Liver (tissue), 9 donors: Measurements from ENCODE around the gene INTS1. TPM values are rescaled to one million over a fixed set of nuclear protein-coding genes. Genes with fewer than 3 reads are reported as not detected.

Source experiments
- DNase-seq: peaks from one replicate; pipeline ENCODE4 v3.0.0-alpha.2; 2017; ENCODE audit warnings: low spot score
- H3K27ac ChIP-seq, 2 donors: one replicate each; pipeline ENCODE4 v1.7.0; 2013; ENCODE audit warnings: inconsistent platforms in 2 of 2, low read length in 2 of 2, control low read depth in 1 of 2, low read depth in 1 of 2, mild to moderate bottlenecking in 1 of 2
- H3K27me3 ChIP-seq, 4 donors: one replicate each; pipeline versions ENCODE4 v1.6.1 to v1.7.0; 2013; ENCODE audit warnings: low read length in 3 of 4, inconsistent platforms in 1 of 4, mild to moderate bottlenecking in 1 of 4, moderate library complexity in 1 of 4; ENCODE audit not compliant: control insufficient read depth in 4 of 4, insufficient read depth in 4 of 4
- H3K36me3 ChIP-seq, 4 donors: one replicate each; pipeline versions ENCODE4 v1.6.1 to v1.7.0; 2013; ENCODE audit warnings: low read length in 3 of 4, mild to moderate bottlenecking in 3 of 4, low read depth in 1 of 4, moderate library complexity in 1 of 4; ENCODE audit not compliant: control insufficient read depth in 4 of 4, insufficient read depth in 3 of 4
- H3K4me1 ChIP-seq, 4 donors: one replicate each; pipeline versions ENCODE4 v1.6.1 to v1.7.0; 2013; ENCODE audit warnings: low read length in 3 of 4, mild to moderate bottlenecking in 3 of 4, moderate library complexity in 1 of 4; ENCODE audit not compliant: control insufficient read depth in 4 of 4, insufficient read depth in 4 of 4
- H3K4me3 ChIP-seq, 3 donors: one replicate each; pipeline versions ENCODE4 v1.6.1 to v1.7.0; 2013; ENCODE audit warnings: low read length in 3 of 3, control low read depth in 1 of 3, low read depth in 1 of 3, mild to moderate bottlenecking in 1 of 3
- H3K9ac ChIP-seq, 2 donors: one replicate each; pipeline ENCODE4 v1.7.0; 2013; ENCODE audit warnings: low read length in 2 of 2, mild to moderate bottlenecking in 2 of 2, moderate library complexity in 2 of 2, control low read depth in 1 of 2, low read depth in 1 of 2
- H3K9me3 ChIP-seq, 4 donors: one replicate each; pipeline versions ENCODE4 v1.6.1 to v1.7.0; 2013; ENCODE audit warnings: low read length in 3 of 4; ENCODE audit not compliant: control insufficient read depth in 4 of 4
- ATF3 ChIP-seq: IDR thresholded peaks from 2 replicates; pipeline ENCODE4 v1.6.1; 2016; ENCODE audit warnings: antibody characterized with exemption
- EGR1 ChIP-seq, 2 donors: IDR thresholded peaks; 2 replicates each; pipeline ENCODE4 v1.6.1; 2016 to 2018; ENCODE audit warnings: antibody characterized with exemption in 2 of 2, low read depth in 2 of 2
- FOXA1 ChIP-seq: IDR thresholded peaks from 2 replicates; pipeline ENCODE4 v1.6.1; 2016; ENCODE audit warnings: antibody characterized with exemption
- FOXA2 ChIP-seq: IDR thresholded peaks from 2 replicates; pipeline ENCODE4 v1.6.1; 2016; ENCODE audit warnings: antibody characterized with exemption
- GABPA ChIP-seq, 2 donors: IDR thresholded peaks in 1 of 2; conservative IDR thresholded peaks in 1 of 2; 2 replicates each; pipeline ENCODE4 v1.6.1; 2016; ENCODE audit warnings: antibody characterized with exemption in 2 of 2, mild to moderate bottlenecking in 1 of 2, moderate library complexity in 1 of 2
- HNF4A ChIP-seq, 2 donors: conservative IDR thresholded peaks; 2 replicates each; pipeline ENCODE4 v1.6.1; 2016; ENCODE audit warnings: antibody characterized with exemption in 2 of 2, mild to moderate bottlenecking in 2 of 2
- HNF4G ChIP-seq: IDR thresholded peaks from 2 replicates; pipeline ENCODE4 v1.6.1; 2016; ENCODE audit warnings: antibody characterized with exemption
- JUND ChIP-seq, 2 donors: IDR thresholded peaks; 2 replicates each; pipeline ENCODE4 v1.6.1; 2016; ENCODE audit warnings: antibody characterized with exemption in 2 of 2
- MAX ChIP-seq: IDR thresholded peaks from 2 replicates; pipeline ENCODE4 v1.6.1; 2016; ENCODE audit warnings: antibody characterized with exemption
- RAD21 ChIP-seq, 2 donors: IDR thresholded peaks; 2 replicates each; pipeline ENCODE4 v1.6.1; 2016; ENCODE audit warnings: antibody characterized with exemption in 2 of 2, mild to moderate bottlenecking in 2 of 2
- RXRA ChIP-seq, 2 donors: IDR thresholded peaks; 2 replicates each; pipeline ENCODE4 v1.6.1; 2017 to 2018; ENCODE audit warnings: antibody characterized with exemption in 2 of 2, mild to moderate bottlenecking in 1 of 2
- WGBS: extraction: QIAGEN DNeasy Blood & Tissue Kit; methylation state at CpG from one replicate; pipeline ENCODE4 v1.1.7; 2013; 5-methylcytosine and 5-hydroxymethylcytosine counted together
- polyA plus RNA-seq, 2 donors: library from polyadenylated mRNA; stranded (reverse) in 1 of 2; unstranded in 1 of 2; fragments of 200-250 nt in 1 of 2; fragments of >200 nt in 1 of 2; fragmentation: Nextera tagmentation in 1 of 2; extraction: Ambion mirVana in 1 of 2; gene quantifications; one replicate each; pipeline versions ENCODE4 v1.2.1 to v1.2.3, GENCODE V29; 2013 to 2015
- total RNA-seq, 2 donors: library from RNA; depleted of rRNA; stranded (reverse); fragments of >200 nt; gene quantifications; one replicate each; pipeline ENCODE4 v1.2.3, GENCODE V29; 2014
- TF ChIP-seq, protein P1 (sequence below): IDR thresholded peaks from 2 replicates; pipeline ENCODE4 v1.6.1; 2016; ENCODE audit warnings: antibody characterized with exemption
- TF ChIP-seq, protein P2 (sequence below): IDR thresholded peaks from 2 replicates; pipeline ENCODE4 v1.6.1; 2016; ENCODE audit warnings: antibody characterized with exemption, mild to moderate bottlenecking
- donor health status: healthy.
- donor health status: healthy.
- donor health status: healthy.
- donor health status: healthy.
- donor health status: healthy.

The INTS1 gene
- total and polyA plus RNA-seq, 4 donors, result 14.6 to 37.9 (median 30.7) TPM

DNA sequence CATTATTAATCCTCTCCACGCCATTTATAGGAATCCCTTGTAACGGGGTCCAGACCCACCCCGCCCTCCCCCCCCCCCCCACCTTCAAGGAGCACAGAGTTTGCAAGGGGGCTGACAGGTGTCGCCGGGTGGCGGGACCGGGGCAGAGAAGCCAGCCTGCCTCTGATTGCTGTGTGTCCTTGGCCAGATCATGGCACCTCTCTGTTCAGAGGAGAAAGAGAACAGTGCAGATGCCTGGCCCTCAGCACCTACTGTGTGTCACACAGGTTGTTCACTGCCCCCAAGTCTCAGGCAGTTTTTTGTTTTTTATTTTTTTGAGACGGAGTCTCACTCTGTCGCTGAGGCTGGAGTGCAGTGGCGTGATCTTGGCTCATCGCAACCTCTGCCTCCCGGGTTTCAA lies 39.5 kb downstream of the INTS1 start:
- TF ChIP-seq RXRA (IDR thresholded peaks at IDR 0.05) (no peak), EGR1 (IDR thresholded peaks at IDR 0.05; ENCODE audit: low read depth in 2 of 2) (no peak), ATF3 (no peak), MAX (no peak), HNF4G (no peak), GABPA (IDR thresholded peaks at IDR 0.05 in 1 of 2, conservative IDR thresholded peaks at IDR 0.05 in 1 of 2) (no peak), HNF4A (conservative IDR thresholded peaks at IDR 0.05) (no peak), FOXA1 (no peak)
- TF ChIP-seq, protein P1, sequence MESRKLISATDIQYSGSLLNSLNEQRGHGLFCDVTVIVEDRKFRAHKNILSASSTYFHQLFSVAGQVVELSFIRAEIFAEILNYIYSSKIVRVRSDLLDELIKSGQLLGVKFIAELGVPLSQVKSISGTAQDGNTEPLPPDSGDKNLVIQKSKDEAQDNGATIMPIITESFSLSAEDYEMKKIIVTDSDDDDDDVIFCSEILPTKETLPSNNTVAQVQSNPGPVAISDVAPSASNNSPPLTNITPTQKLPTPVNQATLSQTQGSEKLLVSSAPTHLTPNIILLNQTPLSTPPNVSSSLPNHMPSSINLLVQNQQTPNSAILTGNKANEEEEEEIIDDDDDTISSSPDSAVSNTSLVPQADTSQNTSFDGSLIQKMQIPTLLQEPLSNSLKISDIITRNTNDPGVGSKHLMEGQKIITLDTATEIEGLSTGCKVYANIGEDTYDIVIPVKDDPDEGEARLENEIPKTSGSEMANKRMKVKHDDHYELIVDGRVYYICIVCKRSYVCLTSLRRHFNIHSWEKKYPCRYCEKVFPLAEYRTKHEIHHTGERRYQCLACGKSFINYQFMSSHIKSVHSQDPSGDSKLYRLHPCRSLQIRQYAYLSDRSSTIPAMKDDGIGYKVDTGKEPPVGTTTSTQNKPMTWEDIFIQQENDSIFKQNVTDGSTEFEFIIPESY, result no peak
- H3K27ac ChIP-seq, result no peak overlapping the region
- H3K27me3 ChIP-seq, result no peaks in the 10 kb centered on the region
- H3K36me3 ChIP-seq, result peaks cover 0 to 1% (median under 1%) of the 10 kb centered on the region in 4 donors
- H3K9ac ChIP-seq, result no peak overlapping the region
- H3K4me1 ChIP-seq, result peaks cover 11 to 36% (median 25%) of the 10 kb centered on the region in 4 donors
- H3K4me3 ChIP-seq, result no peak overlapping the region
- WGBS, result 89% methylated on average over 12 of the region's 12 CpGs
- DNase-seq, result no peak
- no peaks in the 10 kb centered on the region for H3K9me3 ChIP-seq

DNA sequence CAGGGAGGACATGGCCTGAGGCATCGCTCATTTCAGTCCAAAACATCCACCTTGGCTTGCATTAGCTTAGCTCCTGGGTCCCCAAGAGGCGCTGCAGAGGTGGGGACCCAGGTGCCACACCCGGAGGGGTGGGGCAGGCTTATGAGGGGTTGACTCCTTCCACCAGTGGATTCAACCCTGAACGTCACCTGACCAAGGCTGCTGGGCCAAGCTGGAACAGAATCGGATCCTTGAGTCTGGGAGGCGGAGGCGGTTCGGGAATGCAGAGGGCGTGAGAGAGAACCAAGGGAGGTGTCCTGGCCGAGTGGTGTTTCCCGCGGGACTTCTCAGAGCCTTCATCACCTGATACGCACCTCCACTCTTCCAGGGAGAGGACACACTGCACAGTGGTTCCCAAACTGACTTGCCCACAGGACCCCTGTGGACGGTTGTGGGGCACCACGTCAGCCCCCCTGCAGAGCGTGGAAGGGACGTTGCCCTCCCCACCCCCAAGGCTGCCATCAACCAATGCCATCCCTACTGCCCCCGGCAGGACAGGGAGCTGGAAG lies 40.4 kb downstream of the INTS1 start:
- Histone ChIP-seq H3K27me3 (no peaks in the 10 kb centered on the region), H3K4me1 (peaks cover 11 to 41% (median 29%) of the 10 kb centered on the region in 4 donors), H3K4me3 (no peak overlapping the region), H3K36me3 (no peaks in the 10 kb centered on the region), H3K27ac (no peak overlapping the region), H3K9me3 (no peaks in the 10 kb centered on the region), H3K9ac (no peak overlapping the region)
- DNase-seq, result no peak
- TF ChIP-seq ATF3, result no peak
- TF ChIP-seq, protein P2, sequence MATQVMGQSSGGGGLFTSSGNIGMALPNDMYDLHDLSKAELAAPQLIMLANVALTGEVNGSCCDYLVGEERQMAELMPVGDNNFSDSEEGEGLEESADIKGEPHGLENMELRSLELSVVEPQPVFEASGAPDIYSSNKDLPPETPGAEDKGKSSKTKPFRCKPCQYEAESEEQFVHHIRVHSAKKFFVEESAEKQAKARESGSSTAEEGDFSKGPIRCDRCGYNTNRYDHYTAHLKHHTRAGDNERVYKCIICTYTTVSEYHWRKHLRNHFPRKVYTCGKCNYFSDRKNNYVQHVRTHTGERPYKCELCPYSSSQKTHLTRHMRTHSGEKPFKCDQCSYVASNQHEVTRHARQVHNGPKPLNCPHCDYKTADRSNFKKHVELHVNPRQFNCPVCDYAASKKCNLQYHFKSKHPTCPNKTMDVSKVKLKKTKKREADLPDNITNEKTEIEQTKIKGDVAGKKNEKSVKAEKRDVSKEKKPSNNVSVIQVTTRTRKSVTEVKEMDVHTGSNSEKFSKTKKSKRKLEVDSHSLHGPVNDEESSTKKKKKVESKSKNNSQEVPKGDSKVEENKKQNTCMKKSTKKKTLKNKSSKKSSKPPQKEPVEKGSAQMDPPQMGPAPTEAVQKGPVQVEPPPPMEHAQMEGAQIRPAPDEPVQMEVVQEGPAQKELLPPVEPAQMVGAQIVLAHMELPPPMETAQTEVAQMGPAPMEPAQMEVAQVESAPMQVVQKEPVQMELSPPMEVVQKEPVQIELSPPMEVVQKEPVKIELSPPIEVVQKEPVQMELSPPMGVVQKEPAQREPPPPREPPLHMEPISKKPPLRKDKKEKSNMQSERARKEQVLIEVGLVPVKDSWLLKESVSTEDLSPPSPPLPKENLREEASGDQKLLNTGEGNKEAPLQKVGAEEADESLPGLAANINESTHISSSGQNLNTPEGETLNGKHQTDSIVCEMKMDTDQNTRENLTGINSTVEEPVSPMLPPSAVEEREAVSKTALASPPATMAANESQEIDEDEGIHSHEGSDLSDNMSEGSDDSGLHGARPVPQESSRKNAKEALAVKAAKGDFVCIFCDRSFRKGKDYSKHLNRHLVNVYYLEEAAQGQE, result no peak
- TF ChIP-seq RAD21 (IDR thresholded peaks at IDR 0.05), result no peak
- TF ChIP-seq, protein P1, result no peak
- TF ChIP-seq FOXA2, result no peak
- TF ChIP-seq EGR1 (IDR thresholded peaks at IDR 0.05; ENCODE audit: low read depth in 2 of 2), result no peak
- no peak for TF ChIP-seq JUND (IDR thresholded peaks at IDR 0.05)
- WGBS, result 80% methylated on average over 18 of the region's 18 CpGs
